ENCODE measurements around the gene UFD1.
"Not testable (repeated sequence)": the region's sequence is repeated elsewhere in the genome, so short reads cannot be mapped to it uniquely, and the experiment has no call there.

UFD1 gene

DNA sequence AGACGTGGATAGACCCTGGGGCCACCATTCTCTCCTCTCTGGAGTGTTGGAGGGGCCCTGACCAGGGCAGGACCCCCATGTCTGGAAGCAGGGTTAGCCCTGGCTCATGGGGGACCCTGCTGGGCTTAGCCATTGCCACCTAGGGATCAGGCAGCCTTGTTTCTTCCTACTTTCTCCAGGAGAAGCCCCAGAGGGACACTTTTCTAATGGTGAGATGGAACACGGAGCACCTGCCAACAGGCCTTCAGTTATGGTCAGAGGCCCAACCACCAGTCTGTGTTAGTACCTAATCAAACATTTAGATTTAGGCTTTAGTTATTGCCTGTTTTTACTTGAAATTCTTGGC lies 29.6 kb downstream of the UFD1 start:
- no peak for DNase-seq (ENCODE audit: low spot score)

DNA sequence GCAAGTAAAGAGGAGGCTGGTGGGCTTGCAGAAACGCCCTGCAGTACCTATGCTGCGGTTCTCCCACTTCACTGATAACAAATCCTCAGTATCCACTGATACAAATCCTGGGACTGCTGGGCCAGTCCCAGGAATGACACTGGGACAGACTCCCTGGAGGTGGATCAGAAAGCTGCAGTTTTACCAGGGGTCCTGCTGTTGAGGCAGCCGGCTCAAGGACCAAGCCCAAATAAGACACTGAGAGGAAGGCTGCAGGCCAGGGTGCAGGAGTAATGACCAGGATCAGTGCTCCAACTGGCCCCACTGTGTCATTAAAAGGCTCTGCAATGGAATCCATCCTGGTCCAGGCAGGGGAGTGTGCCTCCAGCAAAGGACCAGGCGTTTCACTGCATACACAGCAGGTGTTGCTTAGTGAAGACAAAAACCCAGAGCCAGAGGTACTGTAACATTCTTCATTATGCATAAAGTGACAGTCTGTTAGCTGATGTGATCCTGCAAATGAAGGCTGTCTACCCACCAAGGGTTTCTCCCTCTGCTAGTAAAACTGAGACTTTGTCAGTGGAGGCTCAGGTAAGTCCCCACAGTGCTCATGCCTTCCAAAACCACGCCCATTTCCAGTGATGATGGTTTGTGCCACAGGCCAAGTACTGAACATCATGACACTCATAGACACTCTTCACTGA lies 30.1 kb downstream of the UFD1 start:
- DNase-seq (ENCODE audit: low spot score): no peak

- peak; percentile 81 for DNase-seq (ENCODE audit: low spot score)
Observed at GRCh38 chr22:19448076-19448607, 30.9 kb downstream of the UFD1 start.

DNA sequence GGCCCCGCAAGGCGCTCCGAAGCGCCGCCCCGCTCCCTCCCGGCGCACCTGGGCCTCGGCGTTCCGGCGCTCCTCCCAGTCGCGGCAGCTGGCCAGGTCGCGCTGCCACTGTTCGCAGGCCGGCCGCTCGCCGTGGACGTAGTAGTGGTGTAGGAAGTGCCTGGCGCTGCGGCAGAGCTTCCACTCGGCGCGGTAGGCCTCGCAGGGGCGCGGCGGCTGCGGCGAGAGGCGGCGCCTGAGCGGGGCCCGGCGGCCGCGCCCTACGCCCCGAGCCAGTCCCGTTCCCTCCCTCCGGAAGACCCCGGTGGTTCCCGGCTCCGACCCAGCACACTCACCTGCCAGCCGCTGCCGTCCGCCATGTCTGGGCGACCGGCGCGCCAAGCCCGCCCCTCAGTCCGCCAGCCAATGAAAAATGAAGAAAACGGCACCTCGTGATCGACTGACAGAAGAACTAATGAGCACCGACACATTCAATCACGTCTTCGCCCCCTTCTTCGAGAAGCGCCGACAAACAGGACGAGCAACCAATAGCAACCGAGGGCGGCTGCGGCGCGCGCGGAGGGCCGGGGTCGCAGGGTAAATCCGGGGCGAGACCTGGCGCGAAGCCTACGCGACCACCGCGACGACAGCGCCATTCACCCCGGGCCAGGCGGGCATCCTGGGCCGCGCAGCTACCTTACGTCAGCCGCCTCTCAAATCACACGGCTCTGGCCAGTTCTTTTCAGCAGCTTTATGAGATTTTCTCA lies 31.5 kb downstream of the UFD1 start, which contains the start of gene C22orf39:
Gene C22orf39 (minus strand): TSS at position 382 of the 746 bp plus-strand sequence. CDS start 23 bp downstream, at position 359.
- peak; percentile 98 for DNase-seq (ENCODE audit: low spot score)

GRCh38 chr22:19446603-19447329 lies 32.2 kb downstream of the UFD1 start:
- DNase-seq (ENCODE audit: low spot score): no peak

GRCh38 chr22:19445279-19445982 lies 33.6 kb downstream of the UFD1 start:
- not testable (repeated sequence) for DNase-seq (ENCODE audit: low spot score)

DNA sequence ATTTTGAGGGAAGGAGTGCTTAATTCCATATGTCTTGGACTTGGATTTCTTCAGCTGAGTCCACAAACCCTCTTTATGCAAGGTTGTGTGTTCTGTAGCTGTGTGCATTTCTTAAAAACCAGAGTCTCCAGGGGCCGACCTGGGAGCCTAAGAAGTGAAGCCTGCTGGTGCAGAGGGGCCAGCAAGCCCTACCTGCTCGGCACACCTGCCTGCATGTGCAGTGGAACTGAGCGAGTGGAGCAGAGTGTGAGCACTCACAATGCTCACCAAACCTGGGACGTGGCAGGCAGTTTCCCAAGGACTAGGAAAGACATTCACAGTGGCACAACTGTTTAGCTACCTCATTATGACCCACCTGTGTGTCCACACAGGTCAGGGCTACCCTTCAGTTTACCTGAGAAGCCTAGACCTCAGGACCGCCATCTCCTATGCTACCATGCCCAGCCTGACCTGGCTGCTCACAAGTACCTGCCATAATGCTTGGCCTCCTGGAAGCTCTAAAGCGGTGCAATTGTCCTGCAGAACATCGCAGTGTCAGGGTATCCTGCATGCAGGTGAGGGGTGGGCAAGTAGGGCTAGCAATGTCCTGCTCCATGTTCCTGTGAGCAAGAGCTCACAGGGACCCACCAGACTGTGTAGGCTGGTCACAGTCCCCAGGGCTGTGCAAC lies 35.3 kb downstream of the UFD1 start:
- DNase-seq (ENCODE audit: low spot score): no peak

DNA sequence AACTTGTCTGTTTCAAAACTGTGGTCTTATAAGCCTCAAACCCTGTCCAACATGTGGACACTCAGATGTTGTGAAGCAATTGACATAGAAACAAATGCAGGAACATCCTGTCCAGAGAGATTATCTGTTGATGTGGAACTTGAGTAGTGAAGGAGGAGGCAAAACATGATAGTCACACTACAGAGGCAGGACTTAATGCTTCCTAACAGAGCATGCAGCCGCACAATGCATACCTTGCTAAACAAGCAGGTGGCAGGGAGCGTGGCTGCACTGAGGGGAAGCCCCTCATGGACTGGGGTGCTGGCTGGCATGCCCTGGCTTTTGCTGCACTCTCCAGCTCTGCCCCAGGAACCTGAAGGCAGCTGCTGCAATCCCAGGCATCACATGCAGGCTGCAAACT lies 36.8 kb downstream of the UFD1 start:
- DNase-seq (ENCODE audit: low spot score): no peak

DNA sequence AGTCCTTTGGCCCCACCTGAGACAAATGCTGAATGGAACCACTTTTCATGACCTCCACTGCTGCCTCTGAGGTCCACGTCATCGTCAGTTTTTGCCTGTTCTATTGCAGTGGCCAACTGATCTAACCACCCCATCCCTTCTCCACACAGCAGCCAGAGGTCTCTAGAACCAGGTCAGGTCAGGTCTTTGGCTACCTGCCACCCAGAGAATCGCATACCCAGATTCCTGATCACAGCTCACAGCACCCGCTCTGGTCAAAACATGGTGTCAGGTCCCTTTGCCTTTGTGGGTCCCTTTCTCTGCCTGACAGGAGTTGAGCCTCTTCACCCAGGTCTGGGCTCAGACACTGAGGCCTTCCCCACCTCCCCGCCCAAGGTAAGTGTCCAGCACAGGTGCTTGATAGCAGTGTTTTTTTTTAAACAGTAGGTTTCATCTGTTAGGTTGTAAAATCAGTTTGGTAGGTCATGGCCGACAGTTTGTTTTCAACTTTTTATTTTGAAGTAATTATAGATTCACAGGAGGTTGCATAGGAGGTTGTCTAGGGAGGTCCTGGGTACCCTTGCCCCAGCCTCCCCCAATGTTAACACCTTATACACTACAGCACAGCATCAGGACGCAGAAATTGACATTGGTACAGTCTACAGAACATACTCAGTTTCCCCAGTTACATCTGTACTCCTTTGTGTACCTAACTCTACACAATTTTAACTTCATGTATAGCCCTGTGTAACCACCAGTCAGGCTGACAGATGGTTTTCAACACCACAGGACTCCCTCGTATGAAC lies 38.4 kb downstream of the UFD1 start:
- DNase-seq (ENCODE audit: low spot score): no peak

GRCh38 chr22:19438298-19438697 lies 40.7 kb downstream of the UFD1 start:
- no peak for DNase-seq (ENCODE audit: low spot score)

- DNase-seq (ENCODE audit: low spot score): not testable (repeated sequence)
Observed at GRCh38 chr22:19436444-19437161, 42.4 kb downstream of the UFD1 start.

DNA sequence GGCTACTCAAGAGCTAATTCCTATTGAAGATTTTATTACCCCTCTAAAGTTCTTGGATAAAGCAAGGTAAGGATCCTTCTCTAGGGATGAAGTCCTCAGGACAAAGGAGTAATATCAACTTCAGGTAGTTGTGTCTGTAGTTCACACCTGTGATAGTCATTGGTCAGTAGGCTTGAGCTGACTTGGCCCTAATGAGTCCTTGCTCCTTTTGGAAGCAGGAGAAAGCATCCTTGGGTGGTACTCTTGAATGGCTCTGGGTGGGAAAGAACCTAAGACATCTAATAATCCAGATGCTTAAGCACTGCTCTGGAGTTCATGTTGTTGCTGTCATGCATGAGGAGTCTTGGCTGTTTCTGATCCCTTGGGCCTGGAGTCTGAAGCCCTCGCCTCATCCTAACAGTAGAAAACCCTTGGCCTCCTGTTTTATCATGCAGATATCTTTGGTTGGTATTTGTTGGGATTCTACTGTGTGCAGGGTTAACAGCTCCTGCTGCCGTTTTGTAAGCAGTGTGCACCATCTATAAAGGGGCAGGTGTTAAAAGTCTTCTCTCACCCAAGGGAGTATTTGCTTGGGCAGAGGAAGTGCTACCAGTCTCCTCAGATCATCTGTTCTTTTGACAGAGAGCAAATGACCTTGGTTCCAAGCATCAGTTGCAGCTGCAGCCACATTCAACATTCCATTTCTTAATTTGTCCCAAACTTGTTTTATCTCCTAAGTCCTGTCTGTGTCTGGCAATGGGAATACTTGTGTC lies 44.0 kb downstream of the UFD1 start:
- DNase-seq (ENCODE audit: low spot score): no peak

DNA sequence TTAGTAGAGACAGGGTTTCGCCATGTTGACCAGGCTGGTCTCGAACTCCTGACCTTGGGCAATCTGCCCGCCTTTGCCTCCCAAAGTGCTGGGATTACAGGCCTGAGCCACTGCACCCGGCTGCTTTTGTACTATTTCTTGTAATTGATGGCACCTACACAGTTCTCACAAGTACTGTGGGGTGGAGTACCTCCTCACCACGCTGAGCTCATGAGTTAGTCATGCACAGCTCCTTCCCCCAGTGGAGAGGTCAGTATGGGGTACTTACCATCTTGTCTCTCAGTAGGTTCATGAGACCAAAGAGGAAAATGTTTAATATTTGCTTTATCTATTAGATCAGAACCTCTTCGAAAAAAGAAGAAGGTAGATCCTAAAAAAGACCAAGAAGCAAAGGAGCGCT lies 44.6 kb downstream of the UFD1 start:
- no peak for DNase-seq (ENCODE audit: low spot score)

DNA sequence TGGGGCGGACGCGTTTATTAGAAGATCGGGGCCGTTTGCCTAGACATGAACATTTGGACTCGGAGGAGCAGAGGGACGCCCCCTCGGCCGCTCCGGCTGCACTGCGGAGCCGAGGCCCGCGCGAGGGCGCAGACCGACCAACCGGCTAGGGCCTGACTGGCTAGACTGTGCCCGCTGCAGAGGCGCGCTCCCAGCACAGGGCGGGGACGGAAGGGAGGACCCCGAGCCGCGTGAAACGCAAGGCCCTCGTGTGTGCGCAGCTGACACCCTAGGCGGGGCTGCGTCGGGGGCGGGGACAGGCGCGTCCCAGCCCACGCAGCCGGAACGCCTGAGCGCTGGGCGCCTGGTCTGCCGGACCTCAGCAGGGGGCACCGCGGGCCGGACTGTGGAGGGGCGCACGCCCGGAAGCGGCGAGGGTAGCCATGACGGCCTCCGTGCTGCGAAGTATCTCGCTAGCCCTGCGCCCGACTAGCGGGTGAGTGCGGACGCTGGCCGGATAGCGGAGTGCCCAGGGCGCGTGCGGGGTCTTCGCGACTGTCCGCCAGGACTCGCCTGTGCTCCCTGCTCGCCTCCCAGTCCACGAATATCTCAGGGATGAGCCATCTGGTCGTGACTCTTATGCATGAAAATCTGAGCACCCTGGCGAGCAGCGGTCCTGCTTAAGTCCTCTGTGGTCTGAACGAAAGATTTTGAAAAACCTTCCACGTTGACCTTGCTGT lies 46.7 kb downstream of the UFD1 start, which contains the start of gene MRPL40:
Gene MRPL40 (plus strand): TSS at position 413 of the 719 bp plus-strand sequence. CDS start 10 bp downstream, at position 423.
- peak; percentile 98 for DNase-seq (ENCODE audit: low spot score)

- DNase-seq (ENCODE audit: low spot score): peak; percentile 89
Observed at GRCh38 chr22:19431649-19432132, 47.3 kb downstream of the UFD1 start, which contains the start of gene HIRA. Gene HIRA, minus strand, starts transcription at chr22:19431733. Its CDS starts 257 bp downstream, at chr22:19431476.

GRCh38 chr22:19430890-19431541 lies 48.0 kb downstream of the UFD1 start:
- DNase-seq (ENCODE audit: low spot score): peak; percentile 33
